ENCODE measurements around the gene IDUA.

DNA sequence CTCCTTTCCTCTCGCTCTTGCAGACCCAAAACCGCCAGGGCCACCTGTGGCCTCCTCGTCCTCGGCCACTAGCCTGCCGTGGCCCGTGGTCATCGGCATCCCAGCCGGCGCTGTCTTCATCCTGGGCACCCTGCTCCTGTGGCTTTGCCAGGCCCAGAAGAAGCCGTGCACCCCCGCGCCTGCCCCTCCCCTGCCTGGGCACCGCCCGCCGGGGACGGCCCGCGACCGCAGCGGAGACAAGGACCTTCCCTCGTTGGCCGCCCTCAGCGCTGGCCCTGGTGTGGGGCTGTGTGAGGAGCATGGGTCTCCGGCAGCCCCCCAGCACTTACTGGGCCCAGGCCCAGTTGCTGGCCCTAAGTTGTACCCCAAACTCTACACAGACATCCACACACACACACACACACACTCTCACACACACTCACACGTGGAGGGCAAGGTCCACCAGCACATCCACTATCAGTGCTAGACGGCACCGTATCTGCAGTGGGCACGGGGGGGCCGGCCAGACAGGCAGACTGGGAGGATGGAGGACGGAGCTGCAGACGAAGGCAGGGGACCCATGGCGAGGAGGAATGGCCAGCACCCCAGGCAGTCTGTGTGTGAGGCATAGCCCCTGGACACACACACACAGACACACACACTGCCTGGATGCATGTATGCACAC lies 38.2 kb downstream of the IDUA start:
- no peak for TF ChIP-seq ELF4 (IDR thresholded peaks at IDR 0.05)
- TF ChIP-seq SUZ12 (IDR thresholded peaks at IDR 0.05), result no peak
- no peak for TF ChIP-seq TARDBP (IDR thresholded peaks at IDR 0.05)
- no peak for TF ChIP-seq SP1 (IDR thresholded peaks at IDR 0.05)
- no peak for TF ChIP-seq ARNT (IDR thresholded peaks at IDR 0.05)
- TF ChIP-seq ZNF384 (IDR thresholded peaks at IDR 0.05), result no peak
- TF ChIP-seq FOXA1 (IDR thresholded peaks at IDR 0.05), result no peak
- no peak for TF ChIP-seq CTBP1 (IDR thresholded peaks at IDR 0.05; ENCODE audit: borderline replicate concordance)
- no peak for TF ChIP-seq NFRKB (IDR thresholded peaks at IDR 0.05)
- no peak for TF ChIP-seq BHLHE40 (IDR thresholded peaks at IDR 0.05; ENCODE audit: borderline replicate concordance)
- TF ChIP-seq FOXM1 (IDR thresholded peaks at IDR 0.05; ENCODE audit: borderline replicate concordance), result no peak
